GM12875 (cell line): ENCODE data around the gene VPS13D.

Source experiments
- H3K4me3 ChIP-seq: one replicate; pipeline ENCODE4 v1.5.1; 2011; ENCODE audit warnings: low read depth, low read length, control low read depth
- CTCF ChIP-seq: IDR thresholded peaks from 2 replicates; pipeline ENCODE4 v1.5.1; 2011; ENCODE audit warnings: low read depth, mild to moderate bottlenecking, control low read depth, inconsistent platforms, low read length, moderate library complexity, borderline replicate concordance; ENCODE audit not compliant: insufficient read depth

Gene VPS13D

GRCh38 chr1:12415038-12415466 is 185.2 kb downstream of the VPS13D start:
- TF ChIP-seq CTCF: no peak
- no peak overlapping the region for H3K4me3 ChIP-seq

- no peak for TF ChIP-seq CTCF
- no peak overlapping the region for H3K4me3 ChIP-seq
Observed at GRCh38 chr1:12416101-12416500, 186.3 kb downstream of the VPS13D start.

- TF ChIP-seq CTCF: no peak
- no peak overlapping the region for H3K4me3 ChIP-seq
Observed at GRCh38 chr1:12416744-12417143, 186.9 kb downstream of the VPS13D start.

GRCh38 chr1:12417389-12417788 is 187.6 kb downstream of the VPS13D start:
- TF ChIP-seq CTCF: no peak
- H3K4me3 ChIP-seq: no peak overlapping the region

- no peak for TF ChIP-seq CTCF
Observed at GRCh38 chr1:12420171-12420570, 190.3 kb downstream of the VPS13D start.

GRCh38 chr1:12422488-12422887 is 192.7 kb downstream of the VPS13D start:
- no peak for TF ChIP-seq CTCF
- H3K4me3 ChIP-seq: no peak overlapping the region

More at GRCh38 chr1:12420171-12420570, 190.3 kb downstream of the VPS13D start:
- H3K4me3 ChIP-seq: no peak overlapping the region

- H3K4me3 ChIP-seq: no peak overlapping the region
- no peak for TF ChIP-seq CTCF
Observed at GRCh38 chr1:12424087-12424529, 194.3 kb downstream of the VPS13D start.
